ENCODE data around the gene PIK3IP1. TPM values are rescaled to one million over a fixed set of nuclear protein-coding genes. Genes with fewer than 3 reads are reported as not detected.

The PIK3IP1 gene
- 10 to 100 TPM in 3 of 4 donors, 1 to 10 TPM in 1; 7.0 to 53.0 (median 19.2) TPM for total RNA-seq

GRCh38 chr22:31292236-31292989 lies at the start of gene PIK3IP1:
Gene PIK3IP1 (minus strand): TSS chr22:31292488. CDS start chr22:31292344, 144 bp downstream.
- Histone ChIP-seq H3K36me3 (peaks cover 0 to 23% (median 8%) of the 10 kb centered on the region in 3 donors), H3K27me3 (no peaks in the 10 kb centered on the region), H3K4me3 (peak within 1 kb of the TSS; percentile 59 to 89 (median 72)), H3K9me3 (no peaks in the 10 kb centered on the region), H3K27ac (peak within 1 kb of the TSS; percentile 90 to 99 (median 97)), H3K4me1 (peaks cover 40 to 89% (median 44%) of the 10 kb centered on the region in 3 donors)
- 23 to 37% methylated on average over 13 to 17 of the region's 19 CpGs for WGBS, 2 donors
- TF ChIP-seq CTCF (IDR thresholded peaks at IDR 0.05) (peak; percentile 17 to 70 (median 63)), POLR2A (IDR thresholded peaks at IDR 0.05) (peak in 3 of 4 donors; percentile 95 to 97 (median 96))
- intact Hi-C loops (cut with DNase I) = no loop called here
- peak; percentile 51 for DNase-seq

GRCh38 chr22:31341386-31342088 lies 49.2 kb upstream of the PIK3IP1 start:
- Histone ChIP-seq H3K36me3 (peaks cover 2 to 54% (median 6%) of the 10 kb centered on the region in 3 donors), H3K9me3 (no peaks in the 10 kb centered on the region), H3K27ac (peak overlapping the region in 1 of 4 donors; percentile 56), H3K4me3 (no peak overlapping the region), H3K27me3 (no peaks in the 10 kb centered on the region), H3K4me1 (peaks cover 36 to 92% (median 38%) of the 10 kb centered on the region in 3 donors)
- 71 to 78% methylated on average over 4 to 7 of the region's 14 CpGs for WGBS, 2 donors
- TF ChIP-seq POLR2A (IDR thresholded peaks at IDR 0.05) (no peak), CTCF (IDR thresholded peaks at IDR 0.05) (no peak)
- intact Hi-C loops (cut with DNase I) = no loop called here
- no peak for DNase-seq

- peaks cover 2 to 60% (median 6%) of the 10 kb centered on the region in 3 donors for H3K36me3 ChIP-seq
- intact Hi-C loops (cut with DNase I) = no loop called here
- no peaks in the 10 kb centered on the region for H3K27me3 ChIP-seq
- no peak overlapping the region for H3K27ac ChIP-seq
- no peak overlapping the region for H3K4me3 ChIP-seq
- H3K4me1 ChIP-seq = peaks cover 36 to 88% (median 38%) of the 10 kb centered on the region in 3 donors
- TF ChIP-seq POLR2A (IDR thresholded peaks at IDR 0.05) (no peak), CTCF (IDR thresholded peaks at IDR 0.05) (no peak)
- H3K9me3 ChIP-seq = no peaks in the 10 kb centered on the region
- 0 to 15% methylated on average over 2 of the region's 2 CpGs for WGBS, 2 donors
- no peak for DNase-seq
These were observed 48.5 kb upstream of the PIK3IP1 start for GRCh38 chr22:31340765-31341247.

- H3K4me1 ChIP-seq = peaks cover 34 to 84% (median 35%) of the 10 kb centered on the region in 3 donors
- WGBS, 2 donors = 80 to 85% methylated on average over 5 of the region's 6 CpGs
- H3K36me3 ChIP-seq = peaks cover 6 to 65% (median 6%) of the 10 kb centered on the region in 3 donors
These were observed 48.1 kb upstream of the PIK3IP1 start for GRCh38 chr22:31340360-31340759.

More at GRCh38 chr22:31340360-31340759, 48.1 kb upstream of the PIK3IP1 start:
- intact Hi-C loops (cut with DNase I) = no loop called here
- Histone ChIP-seq H3K4me3 (no peak overlapping the region), H3K27me3 (no peaks in the 10 kb centered on the region), H3K9me3 (no peaks in the 10 kb centered on the region), H3K27ac (peak overlapping the region in 3 of 4 donors; percentile 40 to 53 (median 49))
- DNase-seq = no peak
- TF ChIP-seq CTCF (IDR thresholded peaks at IDR 0.05) = no peak
- no peak for TF ChIP-seq POLR2A (IDR thresholded peaks at IDR 0.05)
